Natural killer cell (primary cell): ENCODE results near the gene PSMB1. TPM values are rescaled to one million over a fixed set of nuclear protein-coding genes. Genes with fewer than 3 reads are reported as not detected.
"Not testable (repeated sequence)": the region's sequence is repeated elsewhere in the genome, so short reads cannot be mapped to it uniquely, and the experiment has no call there.

Source experiments
- ATAC-seq, 3 donors: fragments of 150-1000 bp in 2 of 3; fragments of 200-7000 bp in 1 of 3; cut with Tn5 transposase; 1 replicate in 1 of 3; 2 replicates in 2 of 3; pipeline ENCODE4 v1.10.0; 2021; ENCODE audit warnings: mild to moderate bottlenecking in 2 of 3, moderate library complexity in 2 of 3
- DNase-seq, 2 donors: peaks; one replicate each; pipeline versions ENCODE4 v3.0.0 to v3.0.0-alpha.2; 2013 to 2021; ENCODE audit warnings: mixed read lengths in 1 of 2
- H3K27ac ChIP-seq: one replicate; pipeline ENCODE4 v1.5.1; 2013; ENCODE audit warnings: mild to moderate bottlenecking, low read length
- H3K27me3 ChIP-seq: one replicate; pipeline ENCODE4 v1.6.1; 2013; ENCODE audit warnings: low read length; ENCODE audit not compliant: control insufficient read depth, insufficient read depth
- H3K36me3 ChIP-seq: one replicate; pipeline ENCODE4 v1.6.1; 2013; ENCODE audit warnings: low read length; ENCODE audit not compliant: control insufficient read depth, insufficient read depth
- H3K4me1 ChIP-seq: one replicate; pipeline ENCODE4 v1.6.1; 2013; ENCODE audit warnings: low read length; ENCODE audit not compliant: control insufficient read depth, insufficient read depth
- H3K4me3 ChIP-seq: one replicate; pipeline ENCODE4 v1.5.1; 2013; ENCODE audit warnings: low read length
- H3K9me3 ChIP-seq: one replicate; pipeline ENCODE4 v1.6.1; 2013; ENCODE audit warnings: low read length; ENCODE audit not compliant: control insufficient read depth, insufficient read depth
- H3K27ac Mint-ChIP-seq, 2 donors: one replicate each; pipeline ENCODE4 v1.8.0; 2022; ENCODE audit warnings: mild to moderate bottlenecking in 2 of 2, mixed read lengths in 2 of 2, moderate library complexity in 1 of 2
- H3K27me3 Mint-ChIP-seq, 2 donors: one replicate each; pipeline ENCODE4 v1.8.0; 2022; ENCODE audit warnings: low read depth in 2 of 2, mixed read lengths in 2 of 2
- H3K36me3 Mint-ChIP-seq: one replicate; pipeline ENCODE4 v1.8.0; 2022; ENCODE audit warnings: mixed read lengths
- H3K4me1 Mint-ChIP-seq, 2 donors: one replicate each; pipeline ENCODE4 v1.8.0; 2022; ENCODE audit warnings: mixed read lengths in 2 of 2
- H3K4me3 Mint-ChIP-seq: one replicate; pipeline ENCODE4 v1.8.0; 2022; ENCODE audit warnings: mild to moderate bottlenecking, moderate library complexity, mixed read lengths
- H3K9me3 Mint-ChIP-seq, 2 donors: one replicate each; pipeline ENCODE4 v1.8.0; 2022; ENCODE audit warnings: mixed read lengths in 2 of 2
- WGBS: methylation state at CpG from one replicate; pipeline ENCODE4 v1.1.7; 2013; ENCODE audit warnings: missing lambda C conversion rate; ENCODE audit not compliant: insufficient coverage; 5-methylcytosine and 5-hydroxymethylcytosine counted together
- intact Hi-C: fragments of 100-400 bp; cut with micrococcal nuclease; formaldehyde crosslinking; loops from one replicate; pipeline ENCODE4 v1.14.2; 2022
- total RNA-seq, 4 donors: library from RNA; stranded (reverse); fragments of 120-200 nt in 1 of 4; gene quantifications; one replicate each; pipeline versions ENCODE4 v1.2.3 to v1.2.4, GENCODE V29; 2013 to 2022
- TF ChIP-seq, protein P1 (sequence below): fragments of 200-600 bp; IDR thresholded peaks from one replicate; pipeline ENCODE4 v1.8.0; 2022; ENCODE audit warnings: antibody characterized with exemption

Gene PSMB1
- total RNA-seq, 3 donors from 2014 or later (not counting 1 experiment from before 2014, with no cell fraction given), result 102 to 129 (median 103) TPM

DNA sequence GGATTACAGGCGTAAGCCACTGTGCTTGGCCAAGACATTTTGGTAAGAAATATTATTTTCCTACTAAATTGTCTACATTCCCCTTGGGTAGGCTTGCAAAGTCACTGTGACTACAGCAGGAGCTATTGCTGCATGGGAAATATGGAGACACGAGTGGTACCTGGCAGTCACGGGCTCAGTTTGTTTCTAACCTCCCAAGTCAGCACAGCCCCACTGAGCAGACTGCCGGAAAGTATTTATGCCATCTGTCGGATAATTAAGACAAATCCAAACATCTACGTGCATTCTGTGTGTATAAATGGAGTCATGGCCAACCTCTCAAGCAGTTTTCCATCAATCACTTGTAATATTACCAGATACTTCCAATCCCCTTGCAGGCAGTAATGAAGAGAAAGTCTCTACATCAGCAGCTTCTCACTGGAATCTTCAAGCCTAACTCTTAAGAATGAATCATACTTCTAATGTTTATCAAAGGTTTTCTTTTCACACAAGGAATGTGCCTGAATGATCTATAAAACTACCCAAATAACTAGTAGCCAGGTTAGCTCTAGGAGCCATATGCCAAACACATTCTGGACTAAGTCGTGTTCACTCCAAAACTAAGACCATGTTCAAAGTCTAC is 20.1 kb downstream of the PSMB1 start:
- intact Hi-C loops, result no loop called here
- DNase-seq (no peak), ATAC-seq (no peak)
- no peak overlapping the region for H3K27ac ChIP-seq
- Mint-ChIP-seq H3K9me3 (no peaks in the 10 kb centered on the region), H3K4me1 (peaks cover 0 to 7% of the 10 kb centered on the region in 2 donors), H3K27me3 (no peaks in the 10 kb centered on the region), H3K4me3 (no peak overlapping the region), H3K27ac (no peak overlapping the region), H3K36me3 (peaks cover 24% of the 10 kb centered on the region)
- H3K9me3 ChIP-seq, result no peaks in the 10 kb centered on the region
- H3K4me3 ChIP-seq, result no peak overlapping the region
- no peaks in the 10 kb centered on the region for H3K4me1 ChIP-seq
- H3K36me3 ChIP-seq, result peaks cover 59% of the 10 kb centered on the region
- 95% methylated on average over 5 of the region's 7 CpGs for WGBS
- TF ChIP-seq, protein P1, sequence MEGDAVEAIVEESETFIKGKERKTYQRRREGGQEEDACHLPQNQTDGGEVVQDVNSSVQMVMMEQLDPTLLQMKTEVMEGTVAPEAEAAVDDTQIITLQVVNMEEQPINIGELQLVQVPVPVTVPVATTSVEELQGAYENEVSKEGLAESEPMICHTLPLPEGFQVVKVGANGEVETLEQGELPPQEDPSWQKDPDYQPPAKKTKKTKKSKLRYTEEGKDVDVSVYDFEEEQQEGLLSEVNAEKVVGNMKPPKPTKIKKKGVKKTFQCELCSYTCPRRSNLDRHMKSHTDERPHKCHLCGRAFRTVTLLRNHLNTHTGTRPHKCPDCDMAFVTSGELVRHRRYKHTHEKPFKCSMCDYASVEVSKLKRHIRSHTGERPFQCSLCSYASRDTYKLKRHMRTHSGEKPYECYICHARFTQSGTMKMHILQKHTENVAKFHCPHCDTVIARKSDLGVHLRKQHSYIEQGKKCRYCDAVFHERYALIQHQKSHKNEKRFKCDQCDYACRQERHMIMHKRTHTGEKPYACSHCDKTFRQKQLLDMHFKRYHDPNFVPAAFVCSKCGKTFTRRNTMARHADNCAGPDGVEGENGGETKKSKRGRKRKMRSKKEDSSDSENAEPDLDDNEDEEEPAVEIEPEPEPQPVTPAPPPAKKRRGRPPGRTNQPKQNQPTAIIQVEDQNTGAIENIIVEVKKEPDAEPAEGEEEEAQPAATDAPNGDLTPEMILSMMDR, result no peak
- no peaks in the 10 kb centered on the region for H3K27me3 ChIP-seq

DNA sequence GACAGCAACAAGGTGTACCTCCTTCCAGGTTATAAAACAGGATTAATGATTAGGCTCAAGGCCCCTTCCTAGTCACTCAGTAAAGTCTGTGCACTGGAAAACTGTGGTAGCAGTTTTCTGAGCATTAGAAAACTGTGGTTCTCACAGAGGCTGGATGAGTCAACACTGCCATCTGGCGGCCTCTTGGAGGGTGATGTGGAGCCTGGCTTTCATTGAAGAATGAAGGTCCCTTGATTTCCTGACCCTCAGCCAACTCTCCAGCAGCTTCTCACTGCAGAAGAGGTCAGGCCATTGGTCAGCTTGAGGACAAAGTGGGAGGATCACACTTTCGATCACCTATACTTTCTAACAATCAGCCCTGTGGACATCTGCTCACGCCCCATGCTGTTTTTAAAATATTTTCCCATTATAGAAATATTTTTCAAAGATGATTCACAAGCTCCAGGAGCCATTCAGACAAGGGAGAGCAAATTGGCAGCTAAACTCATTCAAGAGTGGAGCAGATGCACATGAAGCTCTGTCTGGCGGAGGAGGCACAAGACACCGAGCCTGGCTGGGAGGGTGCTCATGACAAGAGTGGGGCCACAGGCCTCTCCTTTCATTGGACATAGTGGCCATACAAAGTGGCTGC is 23.2 kb downstream of the PSMB1 start:
- intact Hi-C loops, result loop anchor here (1.0 to 10.0 kb wide), 4 partner anchors 580 to 1575 kb away; no protein-coding TSS in a partner anchor
- Histone ChIP-seq H3K4me3 (no peak overlapping the region), H3K27ac (no peak overlapping the region), H3K27me3 (peaks cover 2% of the 10 kb centered on the region), H3K36me3 (peaks cover 28% of the 10 kb centered on the region), H3K9me3 (no peaks in the 10 kb centered on the region), H3K4me1 (no peaks in the 10 kb centered on the region)
- TF ChIP-seq, protein P1, result peak; percentile 88
- Mint-ChIP-seq H3K27me3 (no peaks in the 10 kb centered on the region), H3K4me1 (peaks cover 0 to 4% of the 10 kb centered on the region in 2 donors), H3K4me3 (no peak overlapping the region), H3K27ac (no peak overlapping the region), H3K36me3 (peaks cover 1% of the 10 kb centered on the region), H3K9me3 (no peaks in the 10 kb centered on the region)
- DNase-seq (peak; percentile 69 to 82), ATAC-seq (peak; percentile 73 to 92 (median 89))
- 66% methylated on average over 5 of the region's 5 CpGs for WGBS

DNA sequence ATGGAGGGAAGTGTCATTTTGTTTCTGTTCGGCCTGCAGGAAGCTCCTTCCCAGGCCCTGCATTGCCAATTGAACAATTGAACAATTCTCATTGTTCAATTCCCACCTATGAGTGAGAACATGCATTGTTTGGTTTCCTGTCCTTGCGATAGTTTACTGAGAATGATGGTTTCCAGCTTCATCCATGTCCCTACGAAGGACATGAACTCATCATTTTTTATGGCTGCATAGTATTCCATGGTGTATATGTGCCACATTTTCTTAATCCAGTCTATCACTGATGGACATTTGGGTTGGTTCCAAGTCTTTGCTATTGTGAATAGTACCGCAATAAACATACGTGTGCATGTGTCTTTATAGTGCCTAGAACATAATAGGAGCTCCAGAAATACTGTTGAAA is 25.1 kb downstream of the PSMB1 start:
- not testable (repeated sequence) for H3K36me3 Mint-ChIP-seq, DNase-seq, H3K27me3 Mint-ChIP-seq, H3K4me3 Mint-ChIP-seq, H3K9me3 Mint-ChIP-seq, ATAC-seq, H3K9me3 ChIP-seq, H3K4me3 ChIP-seq, H3K27ac ChIP-seq, H3K27ac Mint-ChIP-seq, H3K27me3 ChIP-seq
- H3K4me1 Mint-ChIP-seq, result peaks cover 13 to 18% of the 10 kb centered on the region in 2 donors
- peaks cover 13% of the 10 kb centered on the region for H3K4me1 ChIP-seq
- H3K36me3 ChIP-seq, result peaks cover 10% of the 10 kb centered on the region
- intact Hi-C loops, result loop anchor here (10.0 kb wide), 1 partner anchor 1573 kb away; no protein-coding TSS in a partner anchor
- 100% methylated on average over 2 of the region's 5 CpGs for WGBS

DNA sequence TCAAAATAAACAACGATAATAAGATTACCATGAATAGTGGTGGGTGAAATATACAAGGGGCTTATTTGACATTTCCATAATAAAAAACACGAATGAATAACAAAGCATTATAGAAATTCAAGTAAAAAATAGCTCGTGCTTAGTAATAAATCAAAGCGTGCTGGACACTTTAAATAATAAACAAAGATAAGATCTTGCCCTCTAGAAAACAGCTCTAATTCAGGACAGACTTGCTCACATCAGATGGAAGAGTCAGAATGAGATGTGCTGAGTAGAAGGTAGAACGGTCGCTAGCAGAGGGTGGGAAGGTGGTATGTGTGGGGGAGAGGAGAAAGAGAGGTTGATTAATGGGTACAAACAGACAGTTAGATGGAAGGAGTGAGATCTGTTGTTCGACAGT is 27.3 kb downstream of the PSMB1 start:
- no peak overlapping the region for H3K4me3 ChIP-seq
- H3K27me3 ChIP-seq, result peaks cover 2% of the 10 kb centered on the region
- no peaks in the 10 kb centered on the region for H3K36me3 ChIP-seq
- Mint-ChIP-seq H3K4me3 (no peak overlapping the region), H3K27me3 (peaks cover 12 to 13% of the 10 kb centered on the region in 2 donors), H3K27ac (no peak overlapping the region), H3K4me1 (peaks cover 27% of the 10 kb centered on the region in 2 donors), H3K9me3 (no peaks in the 10 kb centered on the region), H3K36me3 (no peaks in the 10 kb centered on the region)
- H3K4me1 ChIP-seq, result peaks cover 18% of the 10 kb centered on the region
- no peak for ATAC-seq
- WGBS, result 90% methylated on average over 4 of the region's 7 CpGs
- H3K9me3 ChIP-seq, result no peaks in the 10 kb centered on the region
- TF ChIP-seq, protein P1, result no peak
- no peak overlapping the region for H3K27ac ChIP-seq
- intact Hi-C loops, result loop anchor here (10.0 kb wide), 1 partner anchor 1571 kb away; no protein-coding TSS in a partner anchor
- DNase-seq, result no peak
